Stimulated activated CD8-positive, alpha-beta memory T cell treated with anti-CD3 and anti-CD28 coated beads, Interleukin-2, amount 100 ng/mL, for 1 hour (primary cell): ENCODE results near the gene TRPM4.
"Not testable (repeated sequence)": the region's sequence is repeated elsewhere in the genome, so short reads cannot be mapped to it uniquely, and the experiment has no call there.

Source experiments
- DNase-seq, 2 donors: peaks; one replicate each; pipeline ENCODE4 v3.0.0-alpha.2; 2020; ENCODE audit warnings: low read depth in 2 of 2

The TRPM4 gene

DNA sequence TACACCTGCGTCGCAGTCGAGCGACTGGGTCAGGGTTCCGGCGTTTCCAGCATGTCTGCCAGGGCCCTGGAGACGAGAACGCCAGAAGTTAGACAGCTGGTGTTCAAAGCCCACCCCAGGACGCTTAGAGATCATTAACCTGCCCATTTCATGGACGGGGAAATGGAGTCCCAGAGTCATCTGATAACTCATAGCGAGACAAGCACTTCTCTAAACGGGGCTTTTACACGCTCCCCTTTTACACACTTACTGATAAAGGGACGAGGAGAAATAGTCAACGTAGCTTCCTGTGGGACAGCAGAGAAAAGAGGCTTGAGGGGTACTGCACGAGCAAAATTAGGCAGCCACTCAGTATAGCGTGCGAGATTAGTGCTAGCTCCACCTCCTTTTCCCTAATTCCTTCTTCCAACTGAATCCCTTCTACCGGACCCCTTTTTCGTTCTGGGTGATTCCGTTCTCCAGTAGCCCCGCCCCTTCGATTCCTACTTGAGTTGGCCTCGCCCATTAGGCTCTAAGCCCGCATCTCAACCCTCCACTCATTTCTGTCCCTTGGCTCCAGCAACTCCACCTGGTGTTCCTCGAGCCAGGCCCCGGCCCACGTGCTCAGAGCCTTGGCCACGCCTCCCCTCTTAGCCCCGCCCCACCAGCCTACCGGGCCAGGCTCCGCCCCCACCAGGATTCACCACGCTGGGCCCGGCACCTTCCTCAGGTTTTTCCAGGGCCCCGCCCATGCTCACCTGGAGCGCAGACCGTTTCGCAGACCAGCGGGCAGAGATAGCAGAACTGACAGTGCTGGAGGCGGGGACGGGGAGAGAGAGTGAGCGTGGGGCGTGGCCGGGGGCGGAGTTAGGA is 6.1 kb upstream of the TRPM4 start:
- no peak for DNase-seq

DNA sequence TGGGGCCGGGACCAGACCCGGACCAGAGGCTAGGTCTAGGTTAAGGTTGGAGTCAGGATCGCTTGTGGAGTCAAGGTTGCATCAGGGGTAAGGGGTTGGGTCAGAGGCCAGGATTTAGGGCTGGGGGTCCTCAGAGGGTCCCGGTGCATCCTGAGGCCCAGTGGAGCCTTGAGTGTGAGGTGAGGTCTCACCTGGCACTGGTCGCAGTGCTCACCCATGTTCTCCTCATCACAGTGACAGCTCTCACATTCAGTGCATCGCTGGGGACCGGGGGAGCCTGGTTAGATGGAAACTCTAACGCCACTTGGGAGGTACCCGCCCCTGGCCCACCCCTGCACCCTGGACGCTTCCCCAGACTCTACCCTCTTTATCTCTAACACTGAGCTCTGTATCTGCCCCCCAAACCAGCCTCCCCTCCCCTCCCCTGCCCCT is 5.5 kb upstream of the TRPM4 start:
- DNase-seq, result no peak

DNA sequence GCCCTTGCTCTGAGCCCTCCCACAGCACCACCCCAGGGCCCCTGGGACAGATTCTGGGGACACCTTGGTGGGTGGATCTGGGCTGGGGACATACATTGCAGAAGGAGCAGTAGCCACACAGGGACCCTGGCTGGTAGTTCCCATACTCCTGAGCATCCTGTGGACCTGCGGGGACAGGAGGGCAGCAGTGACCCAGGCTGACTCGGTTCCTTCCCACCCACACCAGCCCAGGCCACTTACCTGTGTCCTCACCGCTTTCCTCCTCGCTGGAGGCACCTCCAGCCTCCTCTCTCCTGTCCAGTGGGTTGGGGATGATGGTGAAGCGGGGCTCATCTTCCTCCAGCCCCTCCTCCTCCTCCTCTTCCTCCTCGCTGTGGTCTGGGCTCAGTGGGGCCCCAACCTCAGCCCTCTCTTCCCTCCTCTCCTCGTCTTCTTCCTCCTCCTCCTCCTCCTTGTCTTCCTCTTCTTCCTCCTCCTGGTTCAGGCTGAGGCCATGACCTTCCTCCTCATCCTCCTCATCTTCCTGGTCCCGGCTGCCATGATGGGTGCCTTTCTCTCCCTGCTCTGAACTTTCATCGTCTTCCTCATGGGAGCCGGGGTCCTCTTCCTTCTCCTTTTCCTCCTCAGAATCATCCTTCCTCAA is 4.3 kb upstream of the TRPM4 start:
- no peak for DNase-seq

DNA sequence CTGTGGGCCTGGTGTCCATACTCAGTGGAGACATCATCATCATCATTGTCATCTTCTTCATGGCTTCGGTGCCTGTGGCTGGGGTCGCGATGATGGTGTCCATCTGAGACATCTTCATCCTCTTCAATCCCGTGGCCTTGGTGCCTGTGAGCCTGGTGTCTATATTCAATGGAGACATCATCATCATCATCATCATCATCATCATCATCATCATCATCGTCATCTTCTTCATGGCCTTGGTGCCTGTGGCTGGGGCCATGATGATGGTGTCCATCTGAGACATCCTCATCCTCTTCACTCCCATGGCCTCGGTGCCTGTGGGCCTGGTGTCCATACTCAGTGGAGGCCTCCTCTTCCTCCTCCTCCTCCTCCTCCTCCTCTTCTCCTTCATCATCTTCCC is 3.3 kb upstream of the TRPM4 start:
- no peak for DNase-seq

DNA sequence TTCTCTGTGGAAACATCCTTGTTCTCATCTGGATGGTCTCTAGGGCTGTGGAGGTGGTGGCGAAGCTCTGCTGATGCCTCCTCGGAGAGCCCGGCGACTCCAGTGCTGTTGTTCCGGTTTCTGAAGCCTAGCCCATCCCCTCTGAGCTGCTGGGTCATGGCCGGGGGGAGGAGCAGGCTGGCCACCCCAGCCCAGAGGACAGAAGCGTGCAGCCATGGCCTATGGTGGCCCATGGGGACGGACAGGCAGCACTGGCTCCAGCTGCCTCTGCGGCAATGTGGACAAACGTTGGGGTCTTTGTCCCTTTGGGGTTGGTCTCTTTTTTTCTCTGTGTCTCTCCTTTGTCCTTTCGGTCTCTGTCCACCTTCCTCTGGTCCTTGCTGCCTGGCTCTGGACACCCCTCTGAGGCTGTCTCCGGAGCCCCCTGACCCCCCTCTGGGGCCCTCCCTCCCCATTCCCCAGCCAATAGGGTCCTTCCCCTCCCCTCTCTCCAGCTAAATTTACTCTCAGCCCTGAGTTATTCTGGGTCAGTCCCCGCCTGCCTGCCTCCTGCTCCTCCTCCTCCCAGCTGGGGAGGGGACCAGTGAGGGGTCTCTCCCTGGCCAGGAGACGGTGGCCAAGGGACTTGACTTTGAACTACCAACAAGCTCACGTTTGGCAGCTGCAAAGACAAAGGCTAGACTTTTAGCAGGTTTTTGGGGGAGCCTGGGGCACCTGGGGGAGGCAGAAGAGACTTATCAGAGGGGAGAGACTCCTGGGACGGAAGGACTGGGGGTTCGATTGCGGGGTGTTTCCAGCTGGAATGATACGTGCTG is 2.4 kb upstream of the TRPM4 start, which contains the start of gene HRC:
Gene HRC (minus strand): TSS at position 392 of the 815 bp plus-strand sequence. CDS start 159 bp downstream, at position 233.
- no peak for DNase-seq

- DNase-seq, result no peak
Measured at GRCh38 chr19:49155820-49156346, 1.7 kb upstream of the TRPM4 start.

DNA sequence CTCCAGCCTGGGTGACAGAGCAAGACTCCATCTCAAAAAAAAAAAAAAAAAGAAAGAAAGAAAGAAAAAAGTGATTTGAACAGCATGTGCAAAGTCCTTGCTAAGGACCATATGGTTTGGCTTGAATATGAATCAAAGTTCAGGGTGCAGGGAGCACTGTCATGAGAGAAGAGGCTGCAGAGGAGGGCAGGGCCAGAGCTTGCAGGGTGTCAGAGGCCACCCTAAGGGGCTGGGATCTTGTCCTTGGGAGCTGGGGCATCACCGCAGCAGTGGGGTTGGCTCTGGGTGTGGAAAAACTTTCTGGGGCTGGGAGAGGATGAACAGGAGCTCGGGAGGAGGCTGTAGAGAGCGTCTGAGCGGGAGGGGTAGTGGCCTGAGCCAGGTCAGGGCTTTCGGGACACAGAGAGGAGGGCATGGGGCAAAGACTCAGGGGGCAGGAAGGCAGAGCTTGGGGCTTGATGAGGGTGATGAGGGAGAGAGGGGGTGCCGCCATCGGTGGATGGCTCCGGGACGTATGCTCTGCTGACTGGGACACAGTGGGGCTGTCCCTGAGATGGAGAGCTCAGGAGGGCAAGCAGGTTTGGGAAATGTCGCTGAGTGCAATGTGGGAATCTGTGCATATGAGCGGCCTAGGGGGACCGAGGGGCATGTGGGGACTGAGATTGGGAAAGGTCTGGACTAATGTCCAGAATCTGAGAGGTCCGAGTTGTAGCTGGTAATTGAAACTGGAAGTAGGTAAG is 3.0 kb downstream of the TRPM4 start:
- DNase-seq, result no peak

DNA sequence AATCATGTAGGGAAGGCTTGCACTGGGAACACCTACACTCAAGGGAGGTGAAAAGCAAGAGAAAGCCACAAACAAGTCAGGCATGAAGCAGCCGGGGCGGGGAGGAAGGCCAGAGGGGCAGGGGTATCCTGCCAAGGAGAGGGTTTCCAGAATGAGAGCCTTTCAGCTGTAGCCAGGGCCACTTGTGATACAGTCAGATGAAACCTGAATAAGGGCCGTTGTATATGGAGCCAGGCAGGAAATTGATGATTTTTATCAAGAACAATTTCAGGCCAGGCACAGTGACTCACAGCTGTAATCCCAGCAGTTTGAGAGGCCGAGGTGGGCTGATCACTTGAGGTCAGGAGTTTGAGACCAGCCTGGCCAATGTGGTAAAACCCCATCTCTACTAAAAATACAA is 4.4 kb downstream of the TRPM4 start:
- no peak for DNase-seq

DNA sequence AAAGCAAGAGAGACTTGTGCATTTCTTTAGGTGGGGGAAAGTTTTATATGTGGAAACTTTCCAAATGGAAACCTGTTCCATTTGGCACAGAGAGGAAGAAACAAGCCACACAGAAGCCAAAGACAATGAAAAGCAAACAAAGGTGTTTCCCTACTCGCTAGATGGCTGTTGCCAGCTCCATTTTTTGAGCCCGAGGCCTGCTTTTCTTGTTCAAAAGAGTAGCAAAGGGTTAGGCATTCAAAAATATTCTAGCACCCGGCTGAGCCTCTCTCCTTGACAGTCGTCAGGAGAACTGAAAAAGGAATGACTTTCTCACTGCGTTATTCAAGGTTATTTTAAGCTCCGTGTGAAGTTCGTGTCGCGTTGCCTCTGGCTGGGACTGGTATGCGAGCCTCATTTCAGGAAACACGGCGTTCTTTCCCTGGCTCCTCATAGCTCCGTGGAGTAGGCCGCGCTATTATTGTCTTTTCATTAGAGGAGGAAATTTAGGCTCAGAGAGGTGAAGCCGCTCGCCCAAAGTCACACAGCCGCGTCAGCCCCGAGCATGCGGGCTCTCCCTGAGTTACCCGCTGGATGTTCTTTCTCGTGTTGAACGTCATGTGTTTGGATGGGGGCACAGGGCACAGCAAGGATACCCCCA is 7.6 kb downstream of the TRPM4 start:
- DNase-seq, result no peak

DNA sequence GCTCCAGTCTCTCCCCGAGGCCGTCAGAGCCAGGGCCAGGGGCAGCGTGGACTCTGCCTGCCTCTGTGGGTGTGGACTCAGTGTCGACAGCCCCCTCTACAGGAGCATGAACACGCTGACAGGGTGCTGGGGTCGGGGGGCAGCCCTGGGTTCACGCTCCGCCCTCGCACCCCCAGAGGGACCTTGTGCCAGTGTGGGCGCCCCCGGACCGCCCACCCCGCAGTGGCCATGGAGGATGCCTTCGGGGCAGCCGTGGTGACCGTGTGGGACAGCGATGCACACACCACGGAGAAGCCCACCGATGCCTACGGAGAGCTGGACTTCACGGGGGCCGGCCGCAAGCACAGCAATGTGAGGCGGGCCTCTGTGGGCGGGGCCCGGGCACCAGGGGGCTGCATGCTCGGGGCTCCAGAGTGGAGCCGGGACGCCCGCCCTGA is 8.3 kb downstream of the TRPM4 start:
- DNase-seq, result no peak

- DNase-seq, result no peak
Measured at GRCh38 chr19:49167857-49168409, 10.3 kb downstream of the TRPM4 start.

- no peak for DNase-seq
Measured at GRCh38 chr19:49168421-49168820, 10.8 kb downstream of the TRPM4 start.

- DNase-seq, result no peak
Measured at GRCh38 chr19:49173198-49173597, 15.6 kb downstream of the TRPM4 start.

DNA sequence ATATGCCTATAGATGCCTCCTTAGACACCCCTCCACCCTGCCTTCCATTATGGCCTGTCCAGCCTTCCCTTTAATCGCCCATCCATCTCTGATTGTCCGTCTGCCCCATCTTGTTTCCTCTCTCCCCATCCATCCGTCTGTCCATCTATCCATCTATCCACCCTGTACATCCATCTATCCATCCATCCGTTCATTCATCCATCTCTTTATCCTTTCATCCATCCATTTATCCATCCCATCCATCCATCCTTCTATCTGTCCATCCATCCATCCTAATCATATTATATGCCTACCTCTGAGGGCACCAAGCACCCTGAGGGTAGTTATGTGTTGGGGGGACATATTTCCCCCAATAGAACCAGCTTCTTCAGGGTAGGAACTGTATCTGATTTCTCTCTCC is 23.1 kb downstream of the TRPM4 start:
- no peak for DNase-seq

DNA sequence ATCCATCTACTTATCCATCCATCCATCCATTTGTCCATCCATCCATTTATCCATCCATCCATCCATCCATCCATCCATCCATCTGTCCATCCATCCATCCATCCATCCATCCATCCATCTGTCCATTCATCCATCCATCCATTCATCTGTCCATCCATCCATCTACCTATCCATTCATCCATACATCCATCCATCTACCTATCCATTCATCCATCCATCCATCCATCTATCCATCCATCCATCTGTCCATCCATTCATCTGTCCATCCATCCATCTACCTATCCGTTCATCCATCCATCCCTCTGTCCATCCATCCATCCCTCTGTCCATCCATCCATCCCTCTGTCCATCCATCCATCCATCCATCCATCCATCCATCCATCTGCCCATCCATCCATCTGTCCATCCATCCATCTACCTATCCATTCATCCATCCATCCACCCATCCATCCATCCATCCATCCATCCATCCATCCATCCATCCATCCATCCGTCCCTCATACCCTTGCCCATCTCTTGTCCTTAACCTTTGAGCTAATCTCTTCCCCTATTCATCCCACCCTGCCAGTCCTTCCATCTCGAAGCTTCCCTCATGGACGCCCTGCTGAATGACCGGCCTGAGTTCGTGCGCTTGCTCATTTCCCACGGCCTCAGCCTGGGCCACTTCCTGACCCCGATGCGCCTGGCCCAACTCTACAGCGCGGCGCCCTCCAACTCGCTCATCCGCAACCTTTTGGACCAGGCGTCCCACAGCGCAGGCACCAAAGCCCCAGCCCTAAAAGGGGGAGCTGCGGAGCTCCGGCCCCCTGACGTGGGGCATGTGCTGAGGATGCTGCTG is 24.6 kb downstream of the TRPM4 start:
- not testable (repeated sequence) for DNase-seq

- no peak for DNase-seq
Measured at GRCh38 chr19:49182848-49183375, 25.3 kb downstream of the TRPM4 start.

- no peak for DNase-seq
Measured at GRCh38 chr19:49186108-49186507, 28.5 kb downstream of the TRPM4 start.

DNA sequence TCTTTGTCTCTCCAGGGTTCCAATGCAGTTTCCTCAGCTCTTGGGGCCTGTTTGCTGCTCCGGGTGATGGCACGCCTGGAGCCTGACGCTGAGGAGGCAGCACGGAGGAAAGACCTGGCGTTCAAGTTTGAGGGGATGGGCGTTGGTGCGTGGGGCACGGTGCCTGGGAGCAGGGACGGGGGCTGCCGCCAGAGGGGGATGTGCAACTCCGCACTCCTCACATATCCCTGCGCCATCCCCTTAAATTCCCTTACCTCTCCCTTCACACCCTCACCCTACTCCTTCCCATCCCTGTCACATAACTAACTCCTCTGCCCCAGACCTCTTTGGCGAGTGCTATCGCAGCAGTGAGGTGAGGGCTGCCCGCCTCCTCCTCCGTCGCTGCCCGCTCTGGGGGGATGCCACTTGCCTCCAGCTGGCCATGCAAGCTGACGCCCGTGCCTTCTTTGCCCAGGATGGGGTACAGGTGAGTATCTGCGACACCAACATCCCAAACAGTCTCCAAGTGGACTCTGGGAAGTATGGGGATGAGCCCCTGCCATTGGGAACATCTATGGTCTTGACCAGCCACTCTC is 31.1 kb downstream of the TRPM4 start:
- no peak for DNase-seq

- DNase-seq, result no peak
Measured at GRCh38 chr19:49189259-49189658, 31.7 kb downstream of the TRPM4 start.
